Mesothelial cell of epicardium (in vitro differentiated cells): ENCODE results near the gene TEX19. TPM values are rescaled to one million over a fixed set of nuclear protein-coding genes. Genes with fewer than 3 reads are reported as not detected.
A peak's percentile ranks its signal among the peaks of the same experiment; 100 is the strongest.

Experiments
- DNase-seq, 2 experiments: peaks; one replicate each; pipeline ENCODE4 v3.0.0; 2021; ENCODE audit warnings: low spot score in 2 of 2; ENCODE audit not compliant: unreplicated experiment in 2 of 2
- H3K27ac Mint-ChIP-seq: 2 replicates; pipeline ENCODE4 v1.8.0; 2021; ENCODE audit warnings: mixed read lengths
- H3K27me3 Mint-ChIP-seq: 2 replicates; pipeline ENCODE4 v1.8.0; 2021; ENCODE audit warnings: low read depth, mixed read lengths
- H3K36me3 Mint-ChIP-seq: 2 replicates; pipeline ENCODE4 v1.8.0; 2021; ENCODE audit warnings: mixed read lengths
- H3K4me1 Mint-ChIP-seq: 2 replicates; pipeline ENCODE4 v1.8.0; 2021; ENCODE audit warnings: mixed read lengths
- H3K4me3 Mint-ChIP-seq: 2 replicates; pipeline ENCODE4 v1.8.0; 2021; ENCODE audit warnings: mild to moderate bottlenecking, moderate library complexity, mixed read lengths
- H3K9me3 Mint-ChIP-seq: 2 replicates; pipeline ENCODE4 v1.8.0; 2021; ENCODE audit warnings: mixed read lengths
- total RNA-seq: library from RNA; stranded (reverse); gene quantifications from 3 replicates; pipeline ENCODE4 v1.2.1, GENCODE V29; 2021
- TF ChIP-seq, protein P1 (sequence below): fragments of 200-600 bp; sonication (generic); IDR thresholded peaks from one replicate; pipeline ENCODE4 v1.5.0; 2021; ENCODE audit warnings: antibody characterized with exemption; ENCODE audit not compliant: unreplicated experiment

The TEX19 gene
- total RNA-seq, 1 donor from 2014 or later: 0.16 TPM

DNA sequence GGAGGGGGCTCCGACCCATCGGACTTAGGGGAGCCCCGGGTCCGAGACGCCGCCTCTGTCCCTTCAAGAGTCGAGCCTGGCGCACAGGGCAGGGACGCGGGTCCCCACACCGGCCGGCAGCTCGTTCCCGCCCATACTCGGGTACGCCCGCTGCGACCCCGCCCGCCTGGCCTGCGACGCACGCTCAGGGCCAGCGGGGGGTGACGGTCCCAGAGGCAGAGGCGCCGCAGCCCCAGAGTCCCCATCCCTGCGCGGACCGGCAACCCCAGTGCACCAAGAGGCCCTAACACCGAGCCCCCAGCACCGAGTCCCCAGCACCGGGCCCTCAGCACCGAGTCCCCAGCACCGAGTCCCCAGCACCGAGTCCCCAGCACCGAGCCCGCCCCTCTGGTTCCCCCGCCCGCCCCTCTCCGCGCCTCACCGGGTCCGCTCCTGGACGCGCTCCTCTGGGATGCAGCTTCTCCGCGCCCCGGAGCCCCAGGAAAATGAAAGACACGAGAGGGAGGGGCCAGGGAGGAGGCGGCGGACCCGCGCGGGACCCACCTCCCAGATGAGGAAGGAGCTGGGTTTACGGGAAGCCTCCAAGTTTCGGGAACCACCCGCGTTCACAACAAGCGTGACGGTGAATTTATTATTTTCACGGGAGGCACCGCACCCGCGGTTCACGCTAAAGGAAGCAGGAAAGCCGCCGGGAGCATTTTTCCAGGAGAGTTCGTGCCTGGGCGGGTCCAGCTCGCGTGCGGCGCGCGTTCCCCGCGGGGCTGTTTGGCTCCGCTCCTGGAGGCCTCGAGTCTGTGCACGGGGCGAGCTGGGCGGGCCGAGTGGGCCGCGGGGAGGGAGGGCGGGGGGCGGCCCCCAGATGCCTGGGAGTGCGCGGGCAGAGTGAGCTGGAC, 25.5 kb upstream of the TEX19 start, which contains the start of gene SECTM1:
Gene SECTM1 (minus strand): TSS at position 488 of the 893 bp plus-strand sequence. CDS start 6,526 bp downstream, outside the sequence.
- peaks cover 29% of the 10 kb centered on the region for H3K27me3 Mint-ChIP-seq

DNA sequence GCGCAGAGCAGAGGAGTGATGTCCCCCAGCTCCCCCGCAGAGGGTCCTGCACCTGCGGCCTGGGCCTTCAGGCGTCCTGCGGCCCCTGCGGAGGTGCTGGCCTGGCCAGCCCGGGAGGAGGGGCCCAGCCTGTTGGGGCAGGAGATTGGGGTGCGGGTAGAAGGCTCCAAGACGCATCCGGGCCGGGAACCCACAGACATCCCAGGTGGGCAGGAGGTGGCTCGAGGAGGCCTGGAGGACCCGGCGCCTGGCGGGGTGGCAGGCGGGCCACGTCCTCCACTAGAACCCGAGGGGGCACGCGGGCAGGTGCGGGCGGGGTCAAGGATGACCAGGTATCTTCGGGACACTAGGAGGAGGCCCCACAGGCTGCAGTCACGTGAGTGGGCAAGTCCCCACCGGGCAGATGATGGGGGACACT, 24.8 kb upstream of the TEX19 start:
- DNase-seq: no peak
- Mint-ChIP-seq H3K9me3 (no peaks in the 10 kb centered on the region), H3K27me3 (peaks cover 29% of the 10 kb centered on the region), H3K27ac (no peak overlapping the region), H3K4me1 (peaks cover 56% of the 10 kb centered on the region), H3K4me3 (no peak overlapping the region), H3K36me3 (no peaks in the 10 kb centered on the region)
- TF ChIP-seq, protein P1, sequence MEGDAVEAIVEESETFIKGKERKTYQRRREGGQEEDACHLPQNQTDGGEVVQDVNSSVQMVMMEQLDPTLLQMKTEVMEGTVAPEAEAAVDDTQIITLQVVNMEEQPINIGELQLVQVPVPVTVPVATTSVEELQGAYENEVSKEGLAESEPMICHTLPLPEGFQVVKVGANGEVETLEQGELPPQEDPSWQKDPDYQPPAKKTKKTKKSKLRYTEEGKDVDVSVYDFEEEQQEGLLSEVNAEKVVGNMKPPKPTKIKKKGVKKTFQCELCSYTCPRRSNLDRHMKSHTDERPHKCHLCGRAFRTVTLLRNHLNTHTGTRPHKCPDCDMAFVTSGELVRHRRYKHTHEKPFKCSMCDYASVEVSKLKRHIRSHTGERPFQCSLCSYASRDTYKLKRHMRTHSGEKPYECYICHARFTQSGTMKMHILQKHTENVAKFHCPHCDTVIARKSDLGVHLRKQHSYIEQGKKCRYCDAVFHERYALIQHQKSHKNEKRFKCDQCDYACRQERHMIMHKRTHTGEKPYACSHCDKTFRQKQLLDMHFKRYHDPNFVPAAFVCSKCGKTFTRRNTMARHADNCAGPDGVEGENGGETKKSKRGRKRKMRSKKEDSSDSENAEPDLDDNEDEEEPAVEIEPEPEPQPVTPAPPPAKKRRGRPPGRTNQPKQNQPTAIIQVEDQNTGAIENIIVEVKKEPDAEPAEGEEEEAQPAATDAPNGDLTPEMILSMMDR: no peak

More for the DNA sequence above, 25.5 kb upstream of the TEX19 start, which contains the start of gene SECTM1:
- peak within 1 kb of the TSS; percentile 67 for H3K4me3 Mint-ChIP-seq
- H3K27ac Mint-ChIP-seq: peak within 1 kb of the TSS; percentile 30
- no peaks in the 10 kb centered on the region for H3K36me3 Mint-ChIP-seq
- H3K4me1 Mint-ChIP-seq: peaks cover 55% of the 10 kb centered on the region
- TF ChIP-seq, protein P1: no peak
- no peaks in the 10 kb centered on the region for H3K9me3 Mint-ChIP-seq
- DNase-seq: no peak

DNA sequence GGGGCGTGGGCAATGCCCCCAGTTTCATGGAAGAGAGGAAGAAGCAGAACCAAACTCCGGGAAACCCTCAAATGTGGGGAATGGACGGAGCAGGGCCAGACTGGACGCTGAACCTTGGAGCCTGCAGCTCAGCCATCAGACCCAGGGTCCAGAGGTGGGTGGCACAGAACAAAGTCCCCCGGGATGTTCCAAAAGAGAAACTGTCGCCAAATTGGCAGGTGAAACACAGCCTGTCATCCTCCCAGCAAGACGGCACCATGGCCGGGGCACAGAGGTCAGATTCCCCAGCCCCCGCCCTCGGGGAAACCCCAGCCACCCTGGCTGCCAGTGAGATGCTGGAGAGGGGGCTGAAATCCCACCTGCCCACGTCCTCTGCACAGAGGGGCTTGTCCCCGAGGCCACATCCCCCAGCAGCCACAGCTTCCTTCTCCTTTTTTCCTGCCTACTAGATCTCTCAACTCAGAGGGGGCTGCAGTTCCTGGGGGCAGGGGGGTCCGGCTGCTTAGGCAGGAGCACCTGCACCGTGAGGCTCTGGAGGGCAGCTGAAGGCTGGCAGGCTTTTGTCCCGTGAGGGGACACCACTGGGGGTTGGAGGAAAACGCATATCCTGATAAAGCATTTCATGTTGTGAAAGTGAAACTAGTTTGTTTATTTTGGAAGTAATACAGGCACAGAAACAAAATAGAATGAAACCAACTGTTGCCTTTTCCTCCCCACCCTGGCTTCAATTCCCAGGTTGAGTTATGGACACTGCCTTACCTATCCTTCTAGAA, 24.2 kb upstream of the TEX19 start:
- Mint-ChIP-seq H3K27me3 (peaks cover 29% of the 10 kb centered on the region), H3K4me1 (peaks cover 56% of the 10 kb centered on the region), H3K9me3 (no peaks in the 10 kb centered on the region), H3K36me3 (no peaks in the 10 kb centered on the region), H3K4me3 (peak overlapping the region; percentile 70), H3K27ac (peak overlapping the region; percentile 89)
- DNase-seq: no peak
- TF ChIP-seq, protein P1: no peak

DNA sequence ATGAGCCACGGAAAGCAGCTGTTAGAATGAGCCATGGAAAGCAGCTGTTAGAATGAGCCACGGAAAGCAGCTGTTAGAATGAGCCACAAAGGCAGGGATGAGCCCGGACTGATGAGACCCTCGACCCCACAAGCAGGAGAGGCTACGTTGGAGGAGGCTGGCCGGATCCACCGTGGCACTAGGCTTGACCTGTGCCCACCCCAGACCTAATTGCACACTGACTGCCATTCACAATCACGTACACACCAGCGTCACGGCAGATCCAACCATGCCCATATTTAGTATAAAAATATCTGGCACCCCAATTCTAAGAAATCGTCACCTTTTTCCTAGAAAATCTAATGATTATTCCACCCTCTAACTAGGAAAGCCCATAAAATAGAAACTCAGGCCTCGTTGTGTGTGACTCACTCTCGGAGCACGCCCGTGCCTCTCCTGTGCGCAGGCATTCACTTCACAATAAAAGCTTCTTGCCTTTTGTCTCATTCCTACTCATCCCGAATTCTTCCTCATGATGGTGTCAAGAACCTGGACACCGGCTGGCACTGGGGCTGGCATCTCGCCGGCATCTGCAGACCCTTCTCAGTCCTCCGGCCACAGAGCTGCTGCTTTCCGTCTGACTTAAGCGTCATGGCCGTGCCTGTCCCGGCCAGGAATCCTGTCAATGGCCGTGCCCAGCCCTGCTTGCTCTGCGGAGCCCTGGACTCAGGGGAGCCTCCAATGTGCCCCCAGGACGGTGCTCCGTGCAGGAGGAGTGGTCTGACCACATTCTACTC, 20.0 kb upstream of the TEX19 start:
- DNase-seq: no peak

More for the DNA sequence above, 20.0 kb upstream of the TEX19 start:
- TF ChIP-seq, protein P1: no peak
- Mint-ChIP-seq H3K4me3 (peak overlapping the region; percentile 60), H3K9me3 (peaks cover 4% of the 10 kb centered on the region), H3K4me1 (peaks cover 33% of the 10 kb centered on the region), H3K27me3 (peaks cover 5% of the 10 kb centered on the region), H3K27ac (peak overlapping the region; percentile 98), H3K36me3 (peaks cover 4% of the 10 kb centered on the region)
